Bronchial epithelial cell (primary cell): Measurements from ENCODE around the gene ABCA7. TPM values are rescaled to one million over a fixed set of nuclear protein-coding genes. Genes with fewer than 3 reads are reported as not detected.

Experiments
- DNase-seq: peaks from one replicate; pipeline ENCODE4 v3.0.0-alpha.2; 2010; ENCODE audit warnings: low read depth
- FAIRE-seq: peaks from 2 replicates; lab custom pipeline; 2011; peaks lifted over from hg19 to GRCh38; lab: Jason Lieb, UNC
- H3K27me3 ChIP-seq: 2 replicates; pipeline ENCODE4 v1.5.1; 2011; ENCODE audit warnings: low read length; ENCODE audit not compliant: control insufficient read depth, insufficient read depth
- H3K36me3 ChIP-seq: 2 replicates; pipeline ENCODE4 v1.5.1; 2011; ENCODE audit warnings: low read length; ENCODE audit not compliant: control insufficient read depth, insufficient read depth
- H3K4me3 ChIP-seq: 2 replicates; pipeline ENCODE4 v1.5.1; 2011; ENCODE audit warnings: mild to moderate bottlenecking, low read depth, low read length, control low read depth
- CTCF ChIP-seq: IDR thresholded peaks from 2 replicates; pipeline ENCODE4 v1.5.1; 2011; ENCODE audit warnings: mild to moderate bottlenecking, moderate library complexity, low read length, control low read depth, inconsistent platforms; ENCODE audit not compliant: insufficient read depth, severe bottlenecking
- total RNA-seq: library from RNA; depleted of rRNA; stranded (reverse); fragments of >200 nt; gene quantifications from 2 replicates; pipeline ENCODE4 v1.2.1, GENCODE V29; 2014

The ABCA7 gene
- 6.8 and 13.8 TPM in 2 replicates for total RNA-seq

GRCh38 chr19:1039646-1040475, at the start of gene ABCA7:
ABCA7 (plus strand) TSS chr19:1040107; CDS start chr19:1041362, 1,255 bp downstream.
- Histone ChIP-seq H3K4me3 (peak within 1 kb of the TSS; percentile 67), H3K27me3 (no peaks in the 10 kb centered on the region), H3K36me3 (peaks cover 20% of the 10 kb centered on the region)
- DNase-seq, result peak; percentile 94
- no peak for TF ChIP-seq CTCF
- peak; percentile 13 for FAIRE-seq

GRCh38 chr19:990119-990571, 49.8 kb upstream of the ABCA7 start:
- FAIRE-seq (no peak), DNase-seq (no peak)
- H3K36me3 ChIP-seq, result peaks cover 28% of the 10 kb centered on the region
- H3K4me3 ChIP-seq, result no peak overlapping the region
- TF ChIP-seq CTCF, result no peak
- H3K27me3 ChIP-seq, result no peaks in the 10 kb centered on the region

- no peak for DNase-seq
- no peak for TF ChIP-seq CTCF
- Histone ChIP-seq H3K27me3 (no peaks in the 10 kb centered on the region), H3K4me3 (no peak overlapping the region), H3K36me3 (peaks cover 28% of the 10 kb centered on the region)
- no peak for FAIRE-seq
Measured at GRCh38 chr19:990746-991145, 49.2 kb upstream of the ABCA7 start.

- Histone ChIP-seq H3K4me3 (no peak overlapping the region), H3K36me3 (peaks cover 23% of the 10 kb centered on the region), H3K27me3 (no peaks in the 10 kb centered on the region)
- no peak for FAIRE-seq
- no peak for DNase-seq
- no peak for TF ChIP-seq CTCF
Measured at GRCh38 chr19:991174-991931, 48.6 kb upstream of the ABCA7 start.

- peaks cover 18% of the 10 kb centered on the region for H3K36me3 ChIP-seq
- no peaks in the 10 kb centered on the region for H3K27me3 ChIP-seq
- H3K4me3 ChIP-seq, result no peak overlapping the region
- FAIRE-seq (no peak), DNase-seq (no peak)
- TF ChIP-seq CTCF, result no peak
Measured at GRCh38 chr19:991932-992669, 47.8 kb upstream of the ABCA7 start.
